GM19238 (cell line): ENCODE measurements around the gene TNK1.

Experiments used
- DNase-seq: peaks from one replicate; pipeline ENCODE4 v3.0.0; 2011; ENCODE audit warnings: low spot score; ENCODE audit not compliant: insufficient read length

TNK1 gene

DNA sequence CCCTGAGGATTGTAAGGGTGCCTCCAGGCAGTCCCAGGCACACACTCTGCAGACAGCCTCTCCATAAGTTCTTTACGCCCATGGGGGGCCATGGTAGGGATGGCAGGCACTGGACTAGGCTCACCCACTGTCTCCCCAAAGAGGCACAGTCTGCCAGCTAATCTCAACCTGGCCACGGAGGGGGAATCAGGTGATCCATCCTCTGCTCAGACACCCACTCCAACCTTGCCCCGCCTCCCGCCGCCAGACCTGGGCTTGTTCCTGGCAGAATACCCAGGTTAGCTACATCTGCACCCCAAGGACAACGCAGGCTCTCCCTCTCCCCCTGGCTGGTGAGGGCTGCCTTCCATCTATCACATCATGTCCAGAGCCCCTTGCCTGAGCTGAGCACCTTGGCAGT lies 28.0 kb downstream of the TNK1 start:
- DNase-seq: no peak

DNA sequence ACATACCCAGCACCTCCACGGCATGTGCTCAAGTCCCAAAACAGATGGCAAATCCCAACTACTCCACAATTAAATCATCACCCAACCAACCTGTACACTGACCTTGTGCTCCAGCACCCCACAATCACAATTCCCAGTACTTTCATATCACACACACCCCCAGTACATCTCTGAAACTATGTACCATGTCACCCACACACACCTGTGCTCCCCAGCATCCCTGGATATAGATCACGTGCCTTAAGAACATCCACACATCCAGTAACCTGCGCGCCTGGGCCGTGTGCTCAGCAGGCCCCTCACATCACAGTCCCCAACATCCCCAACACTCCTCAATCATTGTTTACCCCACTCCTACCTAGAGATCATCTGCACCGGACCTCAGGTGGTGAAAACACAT lies 28.8 kb downstream of the TNK1 start:
- DNase-seq: no peak

DNA sequence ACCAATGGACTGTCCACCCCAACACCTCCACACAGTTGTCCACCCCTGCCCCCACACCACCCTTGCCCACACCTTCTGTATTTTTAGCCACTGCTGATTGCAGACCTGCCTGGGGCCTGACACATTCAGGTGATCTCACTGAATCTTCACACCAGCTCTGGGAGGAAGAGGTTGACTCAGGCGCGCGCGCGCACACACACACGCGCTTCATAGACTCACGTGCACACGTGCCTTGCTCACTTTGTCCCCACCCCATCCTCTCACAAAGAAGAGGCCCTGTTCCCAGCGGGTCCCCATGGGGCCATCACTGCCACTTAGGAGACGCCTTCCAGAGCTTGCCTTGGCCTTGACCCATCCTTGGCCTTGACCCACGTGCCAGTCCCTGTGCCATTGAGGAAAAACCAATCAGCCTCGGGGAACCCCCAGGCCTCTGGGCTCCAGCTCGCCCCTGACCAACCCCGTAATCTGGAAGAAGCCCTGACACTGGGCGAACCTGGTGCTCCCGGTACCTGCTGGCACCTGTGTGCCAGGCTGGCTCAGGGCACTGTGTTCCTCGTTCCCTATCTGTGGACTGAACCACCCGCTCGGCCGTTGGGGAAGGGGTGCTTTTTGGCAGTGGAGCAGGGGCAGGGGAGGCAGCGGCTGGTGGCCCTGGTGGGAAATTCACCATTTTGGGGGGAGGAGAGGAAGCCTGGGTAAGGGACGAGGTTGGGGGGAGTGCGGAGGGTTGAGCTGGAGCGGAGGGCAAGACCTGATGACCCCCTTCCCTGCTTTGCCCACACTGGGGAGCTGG lies 29.9 kb downstream of the TNK1 start:
- DNase-seq: no peak

DNA sequence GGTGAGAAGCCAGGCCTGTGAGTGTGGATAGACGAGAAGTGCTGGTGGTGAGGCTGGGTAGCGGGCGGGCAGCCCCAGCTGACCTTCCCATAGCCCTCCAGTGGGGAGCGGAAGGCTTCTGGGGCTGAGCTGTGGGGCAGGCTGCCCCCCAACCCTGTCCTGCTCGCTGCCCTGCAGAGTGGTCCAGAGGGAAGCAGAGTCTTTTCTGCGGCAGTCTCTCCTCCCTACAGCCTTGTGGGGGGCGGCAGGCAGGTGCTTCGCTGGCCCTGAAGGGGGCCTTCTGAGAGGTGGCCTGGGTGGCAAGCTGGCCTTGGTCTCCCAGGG lies 30.5 kb downstream of the TNK1 start:
- no peak for DNase-seq

DNA sequence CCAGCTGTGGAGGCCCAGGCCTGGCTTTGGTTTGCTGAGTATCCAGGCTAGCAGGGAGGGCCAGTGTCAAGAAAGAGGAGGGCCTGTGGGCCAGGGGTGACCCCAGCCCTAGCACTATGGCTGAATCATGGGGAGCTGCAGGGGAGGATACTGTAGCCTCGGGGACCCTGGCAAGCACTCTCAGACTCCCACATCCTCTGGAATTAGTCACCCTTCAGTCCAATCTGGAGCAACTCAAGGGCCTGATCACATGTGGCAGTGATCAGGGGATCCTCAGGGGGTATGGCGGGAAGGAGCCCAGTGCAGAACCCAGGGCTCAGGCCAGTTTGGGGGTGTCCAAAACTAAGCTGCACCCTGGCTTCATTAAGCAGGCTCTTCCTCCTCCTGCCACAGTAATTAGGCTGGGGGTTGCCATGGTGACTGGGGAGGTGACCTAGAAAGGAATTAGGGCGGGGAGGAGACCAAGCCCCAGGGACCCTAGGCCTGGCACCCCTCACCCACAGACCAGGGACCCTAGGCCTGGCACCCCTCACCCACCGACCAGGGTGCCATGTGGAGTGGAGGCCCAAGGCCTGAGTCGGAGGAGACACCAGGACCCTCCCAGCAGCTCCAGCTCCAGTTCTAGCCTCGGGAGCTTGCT lies 32.6 kb downstream of the TNK1 start:
- DNase-seq: no peak

DNA sequence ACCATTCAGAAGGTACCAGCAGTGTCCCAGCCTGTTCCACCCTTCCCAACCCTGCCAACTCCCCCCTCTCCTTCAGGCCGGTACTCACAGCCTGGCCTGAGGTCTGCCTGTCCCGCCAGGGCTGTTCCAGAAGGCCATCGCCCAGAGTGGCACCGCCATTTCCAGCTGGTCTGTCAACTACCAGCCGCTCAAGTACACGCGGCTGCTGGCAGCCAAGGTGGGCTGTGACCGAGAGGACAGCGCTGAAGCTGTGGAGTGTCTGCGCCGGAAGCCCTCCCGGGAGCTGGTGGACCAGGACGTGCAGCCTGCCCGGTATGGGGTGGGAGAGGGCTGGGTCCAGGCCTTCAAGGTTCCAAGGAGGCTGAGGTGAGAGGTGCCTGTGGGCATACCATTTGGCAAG lies 33.9 kb downstream of the TNK1 start:
- no peak for DNase-seq

DNA sequence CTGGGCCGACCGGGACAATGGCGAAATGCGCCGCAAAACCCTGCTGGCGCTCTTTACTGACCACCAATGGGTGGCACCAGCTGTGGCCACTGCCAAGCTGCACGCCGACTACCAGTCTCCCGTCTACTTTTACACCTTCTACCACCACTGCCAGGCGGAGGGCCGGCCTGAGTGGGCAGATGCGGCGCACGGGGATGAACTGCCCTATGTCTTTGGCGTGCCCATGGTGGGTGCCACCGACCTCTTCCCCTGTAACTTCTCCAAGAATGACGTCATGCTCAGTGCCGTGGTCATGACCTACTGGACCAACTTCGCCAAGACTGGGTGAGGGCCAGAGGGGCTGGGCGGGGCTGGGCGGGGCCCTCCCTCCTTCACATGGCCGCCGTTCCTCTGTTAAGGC lies 34.9 kb downstream of the TNK1 start:
- no peak for DNase-seq

DNA sequence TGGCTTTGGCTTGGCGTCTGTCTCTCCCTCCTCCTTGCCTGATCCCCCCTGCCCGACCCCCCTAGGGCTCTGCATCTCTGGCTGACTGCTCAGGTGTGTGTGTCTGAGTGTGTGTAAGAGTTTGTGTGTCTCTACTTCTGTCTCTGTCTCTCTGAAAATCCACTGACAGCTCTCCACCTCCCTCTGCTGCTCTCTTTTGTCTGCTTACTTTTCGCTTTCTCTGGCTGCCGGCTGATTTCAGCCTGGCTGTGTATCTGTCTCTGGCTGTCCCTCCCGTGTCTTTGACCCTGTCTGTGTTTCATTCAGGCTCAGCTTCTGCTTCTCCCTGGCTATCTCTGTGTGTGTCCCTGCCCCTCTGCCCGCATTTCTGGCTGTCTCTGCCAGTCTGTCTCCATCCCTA lies 35.4 kb downstream of the TNK1 start:
- no peak for DNase-seq

DNA sequence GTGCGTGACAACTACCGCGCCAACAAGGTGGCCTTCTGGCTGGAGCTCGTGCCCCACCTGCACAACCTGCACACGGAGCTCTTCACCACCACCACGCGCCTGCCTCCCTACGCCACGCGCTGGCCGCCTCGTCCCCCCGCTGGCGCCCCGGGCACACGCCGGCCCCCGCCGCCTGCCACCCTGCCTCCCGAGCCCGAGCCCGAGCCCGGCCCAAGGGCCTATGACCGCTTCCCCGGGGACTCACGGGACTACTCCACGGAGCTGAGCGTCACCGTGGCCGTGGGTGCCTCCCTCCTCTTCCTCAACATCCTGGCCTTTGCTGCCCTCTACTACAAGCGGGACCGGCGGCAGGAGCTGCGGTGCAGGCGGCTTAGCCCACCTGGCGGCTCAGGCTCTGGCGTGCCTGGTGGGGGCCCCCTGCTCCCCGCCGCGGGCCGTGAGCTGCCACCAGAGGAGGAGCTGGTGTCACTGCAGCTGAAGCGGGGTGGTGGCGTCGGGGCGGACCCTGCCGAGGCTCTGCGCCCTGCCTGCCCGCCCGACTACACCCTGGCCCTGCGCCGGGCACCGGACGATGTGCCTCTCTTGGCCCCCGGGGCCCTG lies 36.3 kb downstream of the TNK1 start:
- DNase-seq: no peak

DNA sequence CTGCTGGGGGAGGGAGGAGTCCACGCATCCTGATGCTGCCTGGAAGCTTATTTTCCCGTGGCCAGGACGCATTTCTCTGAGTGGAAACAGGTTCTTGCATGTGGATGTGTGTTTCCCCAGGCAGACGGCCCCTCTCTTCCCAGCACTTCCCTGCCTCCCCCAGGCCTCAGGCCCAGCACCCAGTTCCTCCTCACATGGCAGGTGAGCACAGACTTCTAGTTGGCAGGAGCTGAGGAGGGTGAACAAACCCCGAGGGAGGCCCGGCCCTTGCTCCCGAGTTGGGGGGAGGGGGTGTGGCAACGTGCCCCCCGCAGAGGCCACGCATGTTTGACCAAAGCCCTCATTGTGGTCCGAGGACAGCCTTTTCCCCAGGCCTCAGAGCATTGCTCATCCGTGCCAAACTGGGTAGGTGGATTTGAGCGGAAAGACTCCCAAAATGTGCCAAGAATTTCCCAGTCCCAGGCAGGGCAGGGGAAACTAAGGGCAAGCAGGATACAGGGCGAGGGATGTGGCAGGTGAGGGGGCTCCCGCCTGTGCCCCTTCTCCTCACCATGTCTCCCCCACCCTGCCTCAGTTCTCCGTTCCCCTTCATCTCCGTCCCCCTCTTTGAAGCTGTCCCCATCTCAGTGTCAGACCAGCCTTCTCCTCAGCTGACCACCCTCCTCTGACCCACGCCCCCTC lies 37.7 kb downstream of the TNK1 start:
- no peak for DNase-seq

DNA sequence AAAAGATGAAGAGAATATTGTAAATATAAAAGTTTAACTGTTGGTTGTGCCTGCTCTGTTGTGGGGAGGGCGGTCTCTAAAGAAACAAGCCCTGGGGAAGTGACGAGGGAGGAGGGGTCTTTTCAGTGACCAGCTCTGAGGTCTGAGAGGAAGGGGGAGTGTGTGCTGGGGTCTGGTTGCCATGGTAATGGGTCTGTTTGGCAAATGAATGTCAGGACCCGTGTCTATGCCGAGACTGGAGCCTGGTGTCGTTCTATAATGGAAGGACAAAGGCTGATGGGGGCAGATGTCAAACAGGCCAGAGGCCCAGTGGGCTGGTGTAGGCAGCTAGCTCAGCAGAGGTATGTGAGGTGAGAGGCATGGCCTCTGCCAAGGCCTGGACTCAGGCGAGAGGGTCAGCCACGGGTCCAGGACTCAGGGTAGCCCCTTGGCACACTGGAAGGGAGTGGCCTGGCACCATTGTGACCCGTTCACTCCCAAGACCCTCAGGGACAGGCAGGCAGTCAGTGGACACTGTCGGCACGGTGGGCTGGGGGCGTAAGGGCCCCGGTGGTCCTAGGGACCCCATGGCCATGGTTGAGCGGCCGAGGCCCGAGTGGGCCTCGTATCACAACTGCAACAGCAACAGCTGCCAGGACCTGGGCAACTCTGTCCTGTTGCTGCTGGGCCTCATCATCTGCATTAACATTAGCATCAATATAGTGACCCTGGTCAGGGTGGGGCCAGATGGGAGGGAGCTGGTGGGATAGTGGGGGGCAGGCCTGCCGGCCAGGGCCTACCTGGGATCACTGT lies 39.1 kb downstream of the TNK1 start, which contains the start of gene SPEM1:
SPEM1 (plus strand) TSS at position 506 of the 792 bp plus-strand sequence; CDS start at position 567, 61 bp downstream.
- no peak for DNase-seq

DNA sequence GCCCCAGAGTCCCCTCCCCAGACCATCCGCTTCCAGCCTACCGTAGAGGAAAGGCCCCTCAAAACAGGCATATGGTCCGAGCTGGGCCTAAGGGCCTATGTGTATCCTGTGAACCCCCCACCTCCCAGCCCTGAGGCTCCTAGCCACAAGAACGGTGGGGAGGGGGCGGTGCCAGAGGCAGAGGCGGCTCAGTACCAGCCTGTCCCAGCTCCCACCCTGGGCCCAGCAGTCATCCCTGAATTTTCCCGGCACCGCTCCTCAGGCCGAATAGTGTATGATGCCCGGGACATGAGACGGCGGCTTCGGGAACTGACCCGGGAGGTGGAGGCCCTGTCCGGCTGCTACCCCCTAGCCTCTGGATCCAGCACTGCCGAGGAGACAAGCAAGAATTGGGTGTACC lies 40.3 kb downstream of the TNK1 start:
- DNase-seq: no peak

DNA sequence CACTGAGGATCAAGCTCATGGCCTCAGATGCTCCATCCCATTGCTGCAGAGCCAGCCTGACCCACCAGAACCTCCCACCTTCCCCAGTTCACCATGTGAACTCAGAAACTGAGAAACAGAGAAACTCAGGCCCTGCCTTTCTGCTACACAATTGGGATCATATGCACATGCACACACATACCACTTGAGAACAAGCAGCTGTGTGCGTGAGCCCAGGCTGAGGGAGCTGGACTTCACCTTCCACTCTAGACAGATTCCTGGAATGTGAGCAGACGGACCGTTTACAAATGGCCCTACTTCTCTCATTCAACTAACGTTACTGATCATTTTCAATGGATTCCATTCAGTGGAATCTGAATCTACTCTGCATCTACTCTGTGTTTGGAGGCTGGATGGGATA lies 42.8 kb downstream of the TNK1 start:
- no peak for DNase-seq

DNA sequence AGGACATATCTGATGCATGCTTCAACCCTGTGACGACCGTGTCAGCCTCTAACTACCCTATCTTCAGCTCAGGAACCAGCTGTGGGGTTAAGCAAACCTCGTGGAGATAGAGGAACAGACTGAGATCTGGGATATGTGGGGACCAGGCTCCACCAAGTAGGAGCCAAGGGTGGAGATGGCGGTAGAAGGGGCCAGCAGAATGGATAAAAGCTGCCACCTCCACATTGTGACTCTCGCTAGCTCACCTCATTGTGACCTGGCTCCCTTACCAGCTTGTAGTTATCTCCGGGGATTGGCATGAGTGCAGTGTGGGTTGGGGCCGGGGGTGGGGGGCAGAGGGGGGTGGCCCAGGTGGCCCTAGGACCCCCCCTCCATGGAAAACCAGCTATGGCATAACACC lies 44.4 kb downstream of the TNK1 start, which contains the start of gene SPEM2:
SPEM2 (plus strand) TSS at position 301 of the 400 bp plus-strand sequence; CDS start at position 374, 73 bp downstream.
- no peak for DNase-seq

DNA sequence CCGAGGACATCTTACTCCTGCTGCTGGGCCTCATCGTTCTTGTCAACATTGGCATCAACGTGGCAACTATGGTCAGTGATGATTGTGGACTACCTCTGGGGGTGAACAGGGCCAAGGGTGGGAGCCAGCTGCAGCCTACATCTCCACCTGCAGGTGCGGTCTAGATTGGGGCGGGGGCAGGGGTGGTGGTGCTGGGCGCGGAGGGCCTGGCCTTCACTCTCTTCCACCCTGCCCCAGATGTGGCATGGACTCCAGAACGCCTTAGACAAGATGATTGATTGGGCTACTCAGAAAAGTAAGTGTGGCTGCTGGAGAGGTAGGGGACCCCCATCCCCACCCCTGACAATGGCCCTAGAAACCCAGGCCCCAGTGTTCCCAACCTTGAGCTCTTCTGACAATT lies 44.9 kb downstream of the TNK1 start:
- no peak for DNase-seq

DNA sequence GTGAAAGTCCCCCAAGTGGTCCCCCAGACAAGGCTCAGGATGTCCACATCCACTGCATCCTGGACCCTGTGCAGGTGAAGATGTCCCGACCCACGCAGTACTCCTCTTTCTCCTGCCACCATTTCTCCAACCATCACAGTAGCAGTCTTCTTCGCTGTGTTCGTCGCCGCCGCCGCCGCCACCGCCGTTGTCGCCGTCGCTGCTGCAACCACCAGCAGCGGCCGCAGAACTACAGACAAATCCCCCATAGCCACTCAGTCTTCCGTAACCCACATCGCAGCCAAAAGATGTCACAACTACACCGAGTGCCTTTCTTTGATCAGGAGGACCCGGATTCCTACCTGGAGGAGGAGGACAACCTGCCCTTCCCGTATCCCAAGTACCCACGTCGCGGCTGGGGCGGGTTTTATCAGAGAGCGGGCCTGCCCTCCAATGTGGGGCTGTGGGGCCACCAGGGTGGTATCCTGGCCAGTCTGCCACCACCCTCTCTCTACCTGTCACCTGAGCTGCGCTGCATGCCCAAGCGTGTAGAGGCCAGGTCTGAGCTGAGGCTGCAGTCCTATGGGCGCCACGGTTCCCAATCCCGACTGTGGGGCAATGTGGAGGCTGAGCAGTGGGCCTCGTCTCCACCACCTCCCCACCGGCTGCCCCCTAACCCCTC lies 45.4 kb downstream of the TNK1 start:
- DNase-seq: no peak

DNA sequence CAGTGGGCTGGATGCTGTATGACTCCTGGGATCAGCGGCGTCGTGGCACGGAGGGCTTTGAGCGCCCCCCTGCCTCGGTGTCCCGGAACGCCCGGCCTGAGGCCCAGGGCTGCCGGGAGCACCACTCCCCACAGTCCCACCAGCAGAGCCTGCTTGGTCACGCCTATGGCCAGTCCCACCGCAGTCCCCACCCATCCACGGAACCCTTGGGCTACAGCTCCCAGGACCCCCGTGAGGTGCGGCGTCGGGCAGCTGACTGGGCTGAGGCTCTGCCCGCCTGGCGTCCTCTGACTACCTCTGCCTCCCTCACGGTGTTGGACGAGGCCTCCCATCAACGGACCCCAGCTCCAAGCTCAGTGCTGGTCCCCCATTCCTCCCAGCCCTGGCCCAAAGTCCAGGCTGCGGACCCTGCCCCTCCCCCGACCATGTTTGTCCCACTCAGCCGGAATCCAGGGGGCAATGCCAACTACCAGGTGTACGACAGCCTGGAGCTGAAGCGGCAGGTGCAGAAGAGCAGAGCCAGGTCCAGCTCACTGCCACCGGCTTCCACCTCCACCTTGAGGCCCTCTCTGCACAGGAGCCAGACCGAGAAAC lies 46.1 kb downstream of the TNK1 start:
- DNase-seq: no peak

DNA sequence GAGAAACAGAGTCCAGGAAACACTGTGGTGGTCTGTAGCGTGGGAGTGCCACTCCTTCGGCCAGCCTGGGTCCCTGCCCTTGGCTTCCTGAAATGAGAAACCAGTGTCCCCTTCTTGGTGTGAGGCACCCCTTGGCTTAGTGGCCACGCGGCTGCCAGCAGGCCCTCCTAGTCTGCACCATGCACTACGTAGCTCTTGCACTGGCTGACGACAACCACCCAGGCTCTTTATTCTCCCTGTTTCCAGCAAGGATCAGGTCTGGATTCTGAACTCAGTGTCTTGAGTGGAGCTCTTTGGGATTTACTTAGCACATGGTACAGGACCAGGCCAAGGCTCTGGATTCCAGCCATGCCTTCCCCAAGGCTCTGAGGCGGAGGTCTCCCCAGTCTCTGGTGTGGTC lies 46.7 kb downstream of the TNK1 start:
- DNase-seq: no peak

DNA sequence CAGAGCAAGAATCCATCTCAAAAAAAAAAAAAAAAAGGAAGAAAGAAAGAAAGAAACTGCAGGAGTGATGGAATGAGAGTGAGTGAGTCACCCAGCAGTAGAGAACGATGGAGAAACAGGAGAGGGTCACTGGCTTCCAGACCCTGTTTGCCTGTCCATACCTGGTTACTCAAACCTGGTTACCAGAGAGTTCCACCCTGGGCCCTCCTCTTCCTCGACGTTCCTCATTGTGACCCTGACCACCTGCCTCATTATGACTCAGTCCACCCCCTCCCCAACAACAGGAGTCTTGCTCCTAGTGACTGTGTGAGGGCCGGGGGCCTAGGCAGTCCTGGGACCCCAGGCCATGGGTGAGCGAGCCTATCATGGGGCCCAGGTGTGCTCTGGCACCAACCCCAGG lies 47.7 kb downstream of the TNK1 start, which contains the start of gene SPEM3:
SPEM3 (plus strand) TSS at position 301 of the 400 bp plus-strand sequence; CDS start at position 347, 46 bp downstream.
- DNase-seq: no peak

DNA sequence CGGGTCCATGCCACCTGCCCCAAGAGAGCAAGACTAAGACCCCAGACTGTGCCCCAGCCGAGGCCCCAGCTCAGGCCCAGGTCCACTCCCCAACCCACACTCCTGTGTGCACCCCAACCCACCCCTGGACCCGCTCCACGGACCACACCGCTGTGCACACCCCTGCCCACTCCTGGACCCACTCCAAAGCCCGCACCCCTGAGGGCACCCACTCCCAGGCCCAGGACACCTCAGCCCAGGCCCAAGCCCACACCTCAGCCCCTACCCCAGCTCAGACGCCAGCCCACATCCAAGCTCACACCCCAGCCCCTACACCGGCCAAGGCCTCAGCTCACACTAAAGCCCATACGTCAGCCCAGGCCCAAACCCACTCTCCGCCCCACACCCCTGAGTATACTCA lies 48.8 kb downstream of the TNK1 start:
- no peak for DNase-seq
